WTC11 (cell line): Measurements from ENCODE around the gene KNG1. TPM values are rescaled to one million over a fixed set of nuclear protein-coding genes. Genes with fewer than 3 reads are reported as not detected.
A peak's percentile ranks its signal among the peaks of the same experiment; 100 is the strongest.

ENCODE experiments used
- ATAC-seq: fragments of 200-7000 bp; cut with Tn5 transposase; 2 replicates; pipeline ENCODE4 v1.10.0; 2021; ENCODE audit warnings: mild to moderate bottlenecking, moderate library complexity
- CTCF ChIA-PET: fragments of 300-600 bp; sonication (Branson Sonifier 250); formaldehyde crosslinking; loops from one replicate; lab custom pipeline; 2021; ENCODE audit warnings: antibody characterized with exemption; lab: Charles Lee
- POLR2A ChIA-PET: fragments of 350-600 bp; sonication (Branson Sonifier 250); formaldehyde crosslinking; loops from one replicate; lab custom pipeline; 2021; ENCODE audit warnings: antibody characterized with exemption; lab: Charles Lee
- DNase-seq: peaks from one replicate; pipeline ENCODE4 v3.0.0; 2021; ENCODE audit warnings: low spot score
- H3K27ac Mint-ChIP-seq: 2 replicates; pipeline ENCODE4 v1.8.0; 2021; ENCODE audit warnings: mixed read lengths
- H3K27me3 Mint-ChIP-seq: 2 replicates; pipeline ENCODE4 v1.8.0; 2021; ENCODE audit warnings: low read depth, mild to moderate bottlenecking, moderate library complexity, mixed read lengths
- H3K36me3 Mint-ChIP-seq: 2 replicates; pipeline ENCODE4 v1.8.0; 2021; ENCODE audit warnings: mixed read lengths
- H3K4me1 Mint-ChIP-seq: 2 replicates; pipeline ENCODE4 v1.8.0; 2022; ENCODE audit warnings: mixed read lengths
- H3K4me3 Mint-ChIP-seq: 2 replicates; pipeline ENCODE4 v1.8.0; 2021; ENCODE audit warnings: mild to moderate bottlenecking, moderate library complexity, mixed read lengths
- H3K9me3 Mint-ChIP-seq: 2 replicates; pipeline ENCODE4 v1.8.0; 2021; ENCODE audit warnings: mixed read lengths
- ATF1 ChIP-seq: sonication (generic); formaldehyde crosslinking; IDR thresholded peaks from 2 replicates; pipeline ENCODE4 v1.8.1; 2023; ENCODE audit warnings: mild to moderate bottlenecking, moderate library complexity, missing genetic modification reagents
- ATF2 ChIP-seq: sonication (generic); formaldehyde crosslinking; IDR thresholded peaks from 2 replicates; pipeline ENCODE4 v1.8.1; 2022; ENCODE audit warnings: low read depth, missing genetic modification reagents, borderline replicate concordance
- CBFB ChIP-seq: sonication (generic); formaldehyde crosslinking; IDR thresholded peaks from 2 replicates; pipeline ENCODE4 v1.8.1; 2022; ENCODE audit warnings: mild to moderate bottlenecking, low read depth, missing genetic modification reagents
- CREM ChIP-seq: sonication (generic); formaldehyde crosslinking; IDR thresholded peaks from 2 replicates; pipeline ENCODE4 v1.8.1; 2022; ENCODE audit warnings: mild to moderate bottlenecking, missing genetic modification reagents, moderate library complexity
- E2F5 ChIP-seq: sonication (generic); formaldehyde crosslinking; IDR thresholded peaks from 2 replicates; pipeline ENCODE4 v1.8.1; 2022; ENCODE audit warnings: mild to moderate bottlenecking, moderate library complexity, missing genetic modification reagents
- HMGA2 ChIP-seq: fragments of 250-450 bp; sonication (Bioruptor Pico); IDR thresholded peaks from 2 replicates; pipeline ENCODE4 v1.4.0; 2021; ENCODE audit warnings: mild to moderate bottlenecking, moderate library complexity
- JAZF1 ChIP-seq: fragments of 250-450 bp; sonication (Bioruptor Pico); IDR thresholded peaks from 2 replicates; pipeline ENCODE4 v1.9.0; 2021; ENCODE audit warnings: moderate library complexity, mild to moderate bottlenecking, inconsistent platforms
- NFATC4 ChIP-seq: fragments of 250-450 bp; sonication (Bioruptor Pico); IDR thresholded peaks from 2 replicates; pipeline ENCODE4 v1.9.0; 2021; ENCODE audit warnings: mild to moderate bottlenecking
- NFE2L1 ChIP-seq: sonication (generic); formaldehyde crosslinking; IDR thresholded peaks from 2 replicates; pipeline ENCODE4 v1.8.1; 2023; ENCODE audit warnings: missing genetic modification reagents
- RELA ChIP-seq: sonication (generic); formaldehyde crosslinking; IDR thresholded peaks from 2 replicates; pipeline ENCODE4 v1.8.1; 2022; ENCODE audit warnings: missing genetic modification reagents, mild to moderate bottlenecking, borderline replicate concordance
- RORB ChIP-seq: fragments of 250-450 bp; sonication (Bioruptor Pico); IDR thresholded peaks from 2 replicates; pipeline ENCODE4 v1.9.0; 2021; ENCODE audit warnings: mild to moderate bottlenecking
- SP1 ChIP-seq: sonication (generic); formaldehyde crosslinking; conservative IDR thresholded peaks from 2 replicates; pipeline ENCODE4 v1.8.1; 2022; ENCODE audit warnings: missing genetic modification reagents
- TEAD1 ChIP-seq: sonication (generic); formaldehyde crosslinking; IDR thresholded peaks from 2 replicates; pipeline ENCODE4 v1.8.0; 2022; ENCODE audit warnings: mild to moderate bottlenecking, missing genetic modification reagents
- ZMAT4 ChIP-seq: fragments of 250-450 bp; sonication (Bioruptor Pico); IDR thresholded peaks from 2 replicates; pipeline ENCODE4 v1.9.0; 2021; ENCODE audit warnings: mild to moderate bottlenecking
- ZNF219 ChIP-seq: sonication (generic); formaldehyde crosslinking; IDR thresholded peaks from 2 replicates; pipeline ENCODE4 v1.8.0; 2023; ENCODE audit warnings: missing genetic modification reagents, mild to moderate bottlenecking, borderline replicate concordance
- ZNF232 ChIP-seq: sonication (generic); formaldehyde crosslinking; IDR thresholded peaks from 2 replicates; pipeline ENCODE4 v1.8.0; 2022; ENCODE audit warnings: mild to moderate bottlenecking, missing genetic modification reagents
- ZNF396 ChIP-seq: fragments of 250-450 bp; sonication (Bioruptor Pico); IDR thresholded peaks from 2 replicates; pipeline ENCODE4 v1.8.0; 2021; ENCODE audit warnings: mild to moderate bottlenecking, moderate library complexity, borderline replicate concordance
- ZNF416 ChIP-seq: fragments of 250-450 bp; sonication (Bioruptor Pico); IDR thresholded peaks from 2 replicates; pipeline ENCODE4 v1.9.0; 2021; ENCODE audit warnings: mild to moderate bottlenecking, inconsistent platforms
- ZNF425 ChIP-seq: fragments of 250-450 bp; sonication (Bioruptor Pico); conservative IDR thresholded peaks from 2 replicates; pipeline ENCODE4 v1.9.0; 2021; ENCODE audit warnings: mild to moderate bottlenecking
- ZNF671 ChIP-seq: fragments of 250-450 bp; sonication (Bioruptor Pico); IDR thresholded peaks from 2 replicates; pipeline ENCODE4 v1.8.0; 2021; ENCODE audit warnings: mild to moderate bottlenecking
- ZSCAN18 ChIP-seq: fragments of 250-450 bp; sonication (Bioruptor Pico); IDR thresholded peaks from 2 replicates; pipeline ENCODE4 v2.1.2; 2022; ENCODE audit warnings: mild to moderate bottlenecking, moderate library complexity
- total RNA-seq: library from RNA; stranded (reverse); gene quantifications from 3 replicates; pipeline ENCODE4 v1.2.3, GENCODE V29; 2021
- TF ChIP-seq, protein P1 (sequence below): sonication (generic); formaldehyde crosslinking; IDR thresholded peaks from 2 replicates; pipeline ENCODE4 v1.8.0; 2023; ENCODE audit warnings: missing genetic modification reagents
- TF ChIP-seq, protein P2 (sequence below): fragments of 250-450 bp; sonication (Bioruptor Pico); IDR thresholded peaks from 2 replicates; pipeline ENCODE4 v1.8.0; 2021; ENCODE audit warnings: mild to moderate bottlenecking

The KNG1 gene
- total RNA-seq, 1 experiment from 2014 or later = 0.13 TPM

DNA sequence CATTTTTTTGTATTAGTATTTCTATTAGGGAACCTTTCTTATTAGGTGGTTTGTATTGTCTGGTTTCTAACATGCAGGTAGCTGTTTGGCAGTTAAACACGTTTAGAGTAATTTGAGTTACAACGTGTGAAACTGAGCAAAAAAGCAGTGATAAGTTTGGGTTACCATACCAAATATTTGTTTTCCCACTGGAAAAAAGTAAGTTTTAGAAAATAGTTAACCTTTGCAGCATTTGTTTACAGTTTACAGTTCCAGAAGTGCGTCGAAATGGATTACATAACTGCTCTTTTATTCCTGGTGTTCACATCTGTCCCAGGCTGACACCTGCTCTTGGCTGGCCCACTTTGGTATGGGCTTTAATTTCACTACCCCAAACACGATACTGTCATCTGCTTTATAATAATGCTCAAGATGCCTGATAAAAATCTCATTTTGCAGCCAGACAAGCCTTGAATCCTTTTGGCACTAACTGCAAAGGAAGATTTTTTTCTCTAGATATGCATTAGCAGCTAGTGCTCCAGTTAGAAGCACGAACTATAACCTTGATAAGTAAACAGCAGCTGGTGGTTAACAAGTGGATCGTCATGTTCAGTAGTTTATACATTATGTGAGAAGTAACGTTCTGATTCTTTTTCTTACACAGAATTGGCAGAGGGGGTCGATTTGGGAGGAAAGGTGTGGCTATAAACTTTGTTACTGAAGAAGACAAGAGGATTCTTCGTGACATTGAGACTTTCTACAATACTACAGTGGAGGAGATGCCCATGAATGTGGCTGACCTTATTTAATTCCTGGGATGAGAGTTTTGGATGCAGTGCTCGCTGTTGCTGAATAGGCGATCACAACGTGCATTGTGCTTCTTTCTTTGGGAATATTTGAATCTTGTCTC is 71.6 kb downstream of the KNG1 start:
- no peak overlapping the region for H3K4me3 Mint-ChIP-seq
- CTCF ChIA-PET = interaction anchor here (1.8 kb wide), 1 partner anchor 171 kb away, joined by 4 read pairs; no protein-coding TSS in a partner anchor

More for the DNA sequence above, 71.6 kb downstream of the KNG1 start:
- no peaks in the 10 kb centered on the region for H3K27me3 Mint-ChIP-seq
- POLR2A ChIA-PET = interaction anchor here (0.6 to 1.9 kb wide), 3 partner anchors 9 to 249 kb away, joined by 3 to 5 read pairs (median 4); partner anchors contain the start of gene DNAJB11
- peaks cover 86% of the 10 kb centered on the region for H3K36me3 Mint-ChIP-seq
- no peaks in the 10 kb centered on the region for H3K9me3 Mint-ChIP-seq
- H3K4me1 Mint-ChIP-seq = peaks cover 31% of the 10 kb centered on the region
- DNase-seq = no peak
- H3K27ac Mint-ChIP-seq = peak overlapping the region; percentile 48
- TF ChIP-seq ZMAT4 (0 out of 2 replicates have a peak, but pooled peaks have one; percentile 8), CREM (CRISPR knock-in tag) (0 out of 2 replicates have a peak, but pooled peaks have one; percentile 19), ZNF425 (CRISPR knock-in tag) (peak; percentile 70; the same call in 1 of the 2 replicates), JAZF1 (no peak), ZSCAN18 (CRISPR knock-in tag) (no peak), ZNF416 (CRISPR knock-in tag) (peak; percentile 75; the same call in 1 of the 2 replicates), SP1 (CRISPR knock-in tag) (no peak), RORB (CRISPR knock-in tag) (peak; percentile 48; the same call in 1 of the 2 replicates), HMGA2 (CRISPR knock-in tag) (no peak), NFE2L1 (no peak), RELA (CRISPR knock-in tag) (no peak), ZNF232 (CRISPR knock-in tag) (0 out of 2 replicates have a peak, but pooled peaks have one; percentile 46), ZNF219 (CRISPR knock-in tag) (no peak), ATF2 (CRISPR knock-in tag) (no peak), CBFB (CRISPR knock-in tag) (no peak), ZNF396 (no peak), E2F5 (CRISPR knock-in tag) (no peak), NFATC4 (peak; percentile 57; the same call in 1 of the 2 replicates), ATF1 (no peak), ZNF671 (CRISPR knock-in tag) (0 out of 2 replicates have a peak, but pooled peaks have one; percentile 59), TEAD1 (CRISPR knock-in tag) (no peak)
- TF ChIP-seq, protein P1, sequence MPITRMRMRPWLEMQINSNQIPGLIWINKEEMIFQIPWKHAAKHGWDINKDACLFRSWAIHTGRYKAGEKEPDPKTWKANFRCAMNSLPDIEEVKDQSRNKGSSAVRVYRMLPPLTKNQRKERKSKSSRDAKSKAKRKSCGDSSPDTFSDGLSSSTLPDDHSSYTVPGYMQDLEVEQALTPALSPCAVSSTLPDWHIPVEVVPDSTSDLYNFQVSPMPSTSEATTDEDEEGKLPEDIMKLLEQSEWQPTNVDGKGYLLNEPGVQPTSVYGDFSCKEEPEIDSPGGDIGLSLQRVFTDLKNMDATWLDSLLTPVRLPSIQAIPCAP (CRISPR knock-in tag) = no peak
- TF ChIP-seq, protein P2, sequence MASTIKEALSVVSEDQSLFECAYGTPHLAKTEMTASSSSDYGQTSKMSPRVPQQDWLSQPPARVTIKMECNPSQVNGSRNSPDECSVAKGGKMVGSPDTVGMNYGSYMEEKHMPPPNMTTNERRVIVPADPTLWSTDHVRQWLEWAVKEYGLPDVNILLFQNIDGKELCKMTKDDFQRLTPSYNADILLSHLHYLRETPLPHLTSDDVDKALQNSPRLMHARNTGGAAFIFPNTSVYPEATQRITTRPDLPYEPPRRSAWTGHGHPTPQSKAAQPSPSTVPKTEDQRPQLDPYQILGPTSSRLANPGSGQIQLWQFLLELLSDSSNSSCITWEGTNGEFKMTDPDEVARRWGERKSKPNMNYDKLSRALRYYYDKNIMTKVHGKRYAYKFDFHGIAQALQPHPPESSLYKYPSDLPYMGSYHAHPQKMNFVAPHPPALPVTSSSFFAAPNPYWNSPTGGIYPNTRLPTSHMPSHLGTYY (CRISPR knock-in tag) = peak; percentile 43; the same call in 1 of the 2 replicates
- no peak for ATAC-seq
